ENCODE results near the gene LIMS2. TPM values are rescaled to one million over a fixed set of nuclear protein-coding genes. Genes with fewer than 3 reads are reported as not detected.

LIMS2 gene
- total RNA-seq, 1 donor from 2014 or later: 44.2 TPM

- intact Hi-C loops (cut with DNase I): no loop called here
- Histone ChIP-seq H3K9me3 (no peaks in the 10 kb centered on the region), H3K4me3 (no peak overlapping the region), H3K27me3 (no peaks in the 10 kb centered on the region), H3K27ac (no peak overlapping the region), H3K36me3 (no peaks in the 10 kb centered on the region), H3K4me1 (no peaks in the 10 kb centered on the region)
- no peak for TF ChIP-seq POLR2AphosphoS5 (IDR thresholded peaks at IDR 0.05; ENCODE audit: insufficient read depth in 1 of 2, low read depth in 1 of 2)
- TF ChIP-seq POLR2A (IDR thresholded peaks at IDR 0.05): no peak
- no peak for TF ChIP-seq CTCF (IDR thresholded peaks at IDR 0.05)
- DNase-seq (ENCODE audit: extremely low spot score in 2 of 2): no peak
These were observed 78.0 kb downstream of the LIMS2 start for GRCh38 chr2:127597046-127597983.

GRCh38 chr2:127596311-127597045 is 78.9 kb downstream of the LIMS2 start:
- intact Hi-C loops (cut with DNase I): no loop called here
- DNase-seq (ENCODE audit: extremely low spot score in 2 of 2): peak in 1 of 2 donors; percentile 61
- no peaks in the 10 kb centered on the region for H3K27me3 ChIP-seq

GRCh38 chr2:127594116-127594591 is 81.2 kb downstream of the LIMS2 start:
- H3K4me3 ChIP-seq: no peak overlapping the region
- intact Hi-C loops (cut with DNase I): no loop called here
- TF ChIP-seq CTCF (IDR thresholded peaks at IDR 0.05) (no peak), POLR2AphosphoS5 (IDR thresholded peaks at IDR 0.05; ENCODE audit: insufficient read depth in 1 of 2, low read depth in 1 of 2) (no peak), POLR2A (IDR thresholded peaks at IDR 0.05) (no peak)
- peak; percentile 70 for DNase-seq (ENCODE audit: extremely low spot score in 2 of 2)
- no peaks in the 10 kb centered on the region for H3K4me1 ChIP-seq
- no peaks in the 10 kb centered on the region for H3K27me3 ChIP-seq
- no peaks in the 10 kb centered on the region for H3K9me3 ChIP-seq
- no peaks in the 10 kb centered on the region for H3K36me3 ChIP-seq
- H3K27ac ChIP-seq: no peak overlapping the region

More at GRCh38 chr2:127596311-127597045, 78.9 kb downstream of the LIMS2 start:
- Histone ChIP-seq H3K27ac (no peak overlapping the region), H3K4me3 (no peak overlapping the region), H3K9me3 (no peaks in the 10 kb centered on the region), H3K4me1 (no peaks in the 10 kb centered on the region), H3K36me3 (no peaks in the 10 kb centered on the region)
- TF ChIP-seq POLR2A (IDR thresholded peaks at IDR 0.05) (no peak), CTCF (IDR thresholded peaks at IDR 0.05) (no peak), POLR2AphosphoS5 (IDR thresholded peaks at IDR 0.05; ENCODE audit: insufficient read depth in 1 of 2, low read depth in 1 of 2) (no peak)

GRCh38 chr2:127593228-127594115 is 81.9 kb downstream of the LIMS2 start:
- Histone ChIP-seq H3K27ac (no peak overlapping the region), H3K27me3 (no peaks in the 10 kb centered on the region), H3K36me3 (no peaks in the 10 kb centered on the region), H3K9me3 (no peaks in the 10 kb centered on the region), H3K4me3 (no peak overlapping the region), H3K4me1 (no peaks in the 10 kb centered on the region)
- peak; percentile 67 to 95 for DNase-seq (ENCODE audit: extremely low spot score in 2 of 2)
- TF ChIP-seq POLR2AphosphoS5 (IDR thresholded peaks at IDR 0.05; ENCODE audit: insufficient read depth in 1 of 2, low read depth in 1 of 2) (no peak), CTCF (IDR thresholded peaks at IDR 0.05) (no peak), POLR2A (IDR thresholded peaks at IDR 0.05) (no peak)
- intact Hi-C loops (cut with DNase I): no loop called here
